Right lobe of liver (tissue), 6 donors: ENCODE results near the gene GLTP. TPM values are rescaled to one million over a fixed set of nuclear protein-coding genes. Genes with fewer than 3 reads are reported as not detected.

Experiments
- ATAC-seq, 4 donors: fragments of 200-7000 bp; cut with Tn5 transposase; one replicate each; pipeline ENCODE4 v1.9.1; 2020; ENCODE audit warnings: mild to moderate bottlenecking in 4 of 4, moderate library complexity in 4 of 4
- DNase-seq, 3 donors: peaks; one replicate each; pipeline ENCODE4 v3.0.0-alpha.2; 2020
- H3K27ac ChIP-seq, 3 donors: fragments of 200-600 bp; one replicate each; pipeline ENCODE4 v1.8.0; 2022
- H3K27me3 ChIP-seq, 2 donors: fragments of 200-600 bp; one replicate each; pipeline ENCODE4 v1.8.0; 2022
- H3K36me3 ChIP-seq, 4 donors: fragments of 200-600 bp; sonication (generic) in 1 of 4; one replicate each; pipeline versions ENCODE4 v1.5.1 to v1.8.0; 2017 to 2022; ENCODE audit warnings: control low read depth in 1 of 4
- H3K4me1 ChIP-seq, 4 donors: fragments of 200-600 bp; sonication (generic) in 1 of 4; one replicate each; pipeline versions ENCODE4 v1.5.1 to v1.8.0; 2017 to 2022; ENCODE audit warnings: control low read depth in 1 of 4
- H3K4me3 ChIP-seq, 3 donors: fragments of 200-600 bp; one replicate each; pipeline ENCODE4 v1.8.0; 2022
- H3K9me3 ChIP-seq, 4 donors: fragments of 200-600 bp; sonication (generic) in 1 of 4; one replicate each; pipeline versions ENCODE4 v1.5.1 to v1.8.0; 2017 to 2022; ENCODE audit warnings: control low read depth in 1 of 4
- CTCF ChIP-seq, 4 donors: fragments of 200-600 bp in 3 of 4; fragments of 450-650 bp in 1 of 4; IDR thresholded peaks; one replicate each; pipeline versions ENCODE4 v1.5.1 to v1.8.0; 2016 to 2022; ENCODE audit warnings: antibody characterized with exemption in 4 of 4, mild to moderate bottlenecking in 2 of 4
- POLR2A ChIP-seq: fragments of 450-650 bp; IDR thresholded peaks from one replicate; pipeline ENCODE4 v1.6.1; 2017; ENCODE audit warnings: antibody characterized with exemption, mild to moderate bottlenecking
- WGBS: methylation state at CpG from one replicate; pipeline ENCODE4 v1.1.6; 2018; ENCODE audit warnings: low coverage, low lambda C conversion rate; ENCODE audit not compliant: insufficient coverage; ENCODE audit errors: missing lambda C conversion rate; 5-methylcytosine and 5-hydroxymethylcytosine counted together
- intact Hi-C, 2 donors: fragments of 100-400 bp; cut with DNase I; formaldehyde crosslinking; loops; one replicate each; pipeline versions ENCODE4 v1.11.2 to v1.14.1; 2022
- total RNA-seq, 6 experiments: library from RNA; depleted of rRNA in 2 of 6; stranded (reverse); fragments of >200 nt in 2 of 6; fragmentation: NEBNext Ultra II Directional in 3 of 6; extraction: Animal tissue kit (Norgen Biotek cat#: 25700) in 3 of 6; gene quantifications; one replicate each; pipeline versions ENCODE4 v1.1.0 to v1.2.4, GENCODE V29; 2016 to 2023
- donor health status: DM: no; HTN: yes; CAD: no.
- donor health status: DM: no; HTN: no; CAD: no.
- donor health status: DM: no; HTN: no; CAD: no.
- donor health status: DM: no; HTN: yes; CAD: no.
- donor health status: DM: no; HTN: yes; CAD: no.

GLTP gene
- total RNA-seq, 6 experiments from 2014 or later = 9.8 to 20.8 (median 13.6) TPM

GRCh38 chr12:109871668-109872314 is 8.6 kb downstream of the GLTP start:
- TF ChIP-seq CTCF (IDR thresholded peaks at IDR 0.05) (no peak), POLR2A (no peak)
- intact Hi-C loops = no loop called here
- H3K4me1 ChIP-seq = no peaks in the 10 kb centered on the region
- H3K27ac ChIP-seq = no peak overlapping the region
- WGBS = 78% methylated on average over 6 of the region's 7 CpGs
- no peaks in the 10 kb centered on the region for H3K27me3 ChIP-seq
- ATAC-seq = peak in 2 of 4 donors; percentile 43 to 46
- DNase-seq = no peak
- H3K9me3 ChIP-seq = no peaks in the 10 kb centered on the region
- H3K4me3 ChIP-seq = no peak overlapping the region
- H3K36me3 ChIP-seq = no peaks in the 10 kb centered on the region

GRCh38 chr12:109870648-109871047 is 9.7 kb downstream of the GLTP start:
- ATAC-seq = no peak
- Histone ChIP-seq H3K27ac (no peak overlapping the region), H3K4me1 (peaks cover 0 to 3% (median under 1%) of the 10 kb centered on the region in 4 donors), H3K4me3 (no peak overlapping the region), H3K36me3 (no peaks in the 10 kb centered on the region), H3K9me3 (no peaks in the 10 kb centered on the region), H3K27me3 (no peaks in the 10 kb centered on the region)
- TF ChIP-seq CTCF (IDR thresholded peaks at IDR 0.05) (no peak), POLR2A (no peak)
- intact Hi-C loops = no loop called here
- DNase-seq = no peak
- 66% methylated on average over 2 of the region's 2 CpGs for WGBS

- 70% methylated on average over 8 of the region's 9 CpGs for WGBS
- H3K4me1 ChIP-seq = peaks cover 0 to 24% (median 11%) of the 10 kb centered on the region in 4 donors
- no peaks in the 10 kb centered on the region for H3K36me3 ChIP-seq
- H3K27me3 ChIP-seq = no peaks in the 10 kb centered on the region
- intact Hi-C loops = no loop called here
- DNase-seq = no peak
- TF ChIP-seq CTCF (IDR thresholded peaks at IDR 0.05) (no peak), POLR2A (no peak)
- H3K9me3 ChIP-seq = no peaks in the 10 kb centered on the region
- H3K27ac ChIP-seq = no peak overlapping the region
- no peak for ATAC-seq
- no peak overlapping the region for H3K4me3 ChIP-seq
Observed at GRCh38 chr12:109868182-109869051, 11.9 kb downstream of the GLTP start.

- Histone ChIP-seq H3K27me3 (no peaks in the 10 kb centered on the region), H3K27ac (peak overlapping the region; percentile 39 to 71 (median 63)), H3K4me3 (peak overlapping the region in 1 of 3 donors; percentile 4), H3K36me3 (no peaks in the 10 kb centered on the region), H3K9me3 (no peaks in the 10 kb centered on the region), H3K4me1 (peaks cover 0 to 39% (median 12%) of the 10 kb centered on the region in 4 donors)
- 10% methylated on average over 2 of the region's 3 CpGs for whole genome bisulfite sequencing
- TF ChIP-seq CTCF (IDR thresholded peaks at IDR 0.05) (no peak), POLR2A (no peak)
- DNase-seq (no peak), ATAC-seq (peak in 3 of 4 donors; percentile 20 to 54 (median 39))
- intact Hi-C loops = no loop called here
Observed at GRCh38 chr12:109864916-109865315, 15.4 kb downstream of the GLTP start.
